Neural cell (in vitro differentiated cells): Measurements from ENCODE around the gene ZNF277. TPM values are rescaled to one million over a fixed set of nuclear protein-coding genes. Genes with fewer than 3 reads are reported as not detected.

Experiments used
- H2AFZ ChIP-seq: fragments of 200-600, 300-800 bp; sonication (generic), shearing (Covaris generic); 2 replicates; pipeline ENCODE4 v1.6.0; 2014; ENCODE audit warnings: low read depth, mild to moderate bottlenecking, antibody characterized with exemption, low read length, moderate library complexity
- H3F3A ChIP-seq: fragments of 200-600 bp; shearing (Covaris generic); 2 replicates; pipeline ENCODE4 v1.6.1; 2016; ENCODE audit warnings: mild to moderate bottlenecking, moderate library complexity, mixed read lengths, antibody characterized with exemption, low read length; ENCODE audit not compliant: insufficient read depth, poor library complexity, severe bottlenecking
- H3K27ac ChIP-seq: fragments of 200-600, 300-800 bp; sonication (generic), shearing (Covaris generic); 2 replicates; pipeline ENCODE4 v1.5.1; 2014; ENCODE audit warnings: mild to moderate bottlenecking, low read length, moderate library complexity
- H3K27me3 ChIP-seq: fragments of 300-800, 200-600 bp; sonication (generic), shearing (Covaris generic); 2 replicates; pipeline ENCODE4 v1.6.0; 2014; ENCODE audit warnings: mild to moderate bottlenecking, low read depth, low read length, moderate library complexity; ENCODE audit not compliant: insufficient read depth
- H3K36me3 ChIP-seq: fragments of 300-800, 200-600 bp; sonication (generic), shearing (Covaris generic); 2 replicates; pipeline ENCODE4 v1.5.1; 2014; ENCODE audit warnings: mild to moderate bottlenecking, antibody characterized with exemption, low read length, moderate library complexity; ENCODE audit not compliant: insufficient read depth
- H3K4me2 ChIP-seq: fragments of 300-800, 200-600 bp; sonication (generic), shearing (Covaris generic); 2 replicates; pipeline ENCODE4 v1.6.0; 2014; ENCODE audit warnings: mild to moderate bottlenecking, low read length
- H3K4me3 ChIP-seq: fragments of 300-800, 200-600 bp; sonication (generic), shearing (Covaris generic); 2 replicates; pipeline ENCODE4 v1.5.1; 2014; ENCODE audit warnings: mild to moderate bottlenecking, low read length, moderate library complexity
- H3K79me2 ChIP-seq: fragments of 200-600 bp; shearing (Covaris generic); replicated peaks from 2 replicates; pipeline ENCODE4 v1.6.0; 2014; ENCODE audit warnings: mild to moderate bottlenecking, low read length, moderate library complexity; ENCODE audit not compliant: insufficient read depth
- H3K9ac ChIP-seq: fragments of 300-800, 200-600 bp; sonication (generic), shearing (Covaris generic); 2 replicates; pipeline ENCODE4 v1.6.1; 2016; ENCODE audit warnings: mild to moderate bottlenecking, low read length, mixed read lengths
- H3K9me2 ChIP-seq: fragments of 200-600 bp; shearing (Covaris generic); 2 replicates; pipeline ENCODE4 v1.6.1; 2016; ENCODE audit warnings: mild to moderate bottlenecking, low read length, mixed read lengths; ENCODE audit not compliant: insufficient read depth
- H3K9me3 ChIP-seq: fragments of 200-600, 300-800 bp; sonication (generic), shearing (Covaris generic); 2 replicates; pipeline ENCODE4 v1.6.1; 2016; ENCODE audit warnings: mild to moderate bottlenecking, mixed run types, low read length, moderate library complexity, mixed read lengths
- H4K20me1 ChIP-seq: fragments of 200-600 bp; shearing (Covaris generic); 2 replicates; pipeline ENCODE4 v1.6.1; 2016; ENCODE audit warnings: mild to moderate bottlenecking, mixed run types; ENCODE audit not compliant: insufficient read depth
- EP300 ChIP-seq: fragments of 450-650 bp; conservative IDR thresholded peaks from 2 replicates; pipeline ENCODE4 v1.6.1; 2014; ENCODE audit warnings: antibody characterized with exemption, mild to moderate bottlenecking, moderate library complexity; ENCODE audit not compliant: poor library complexity, severe bottlenecking
- EZH2 ChIP-seq: fragments of 200-600, 300-800 bp; shearing (Covaris generic), sonication (generic); IDR thresholded peaks from 2 replicates; pipeline ENCODE4 v1.6.1; 2014; ENCODE audit warnings: antibody characterized with exemption, low read length, borderline replicate concordance, mild to moderate bottlenecking; ENCODE audit not compliant: insufficient read depth, poor library complexity, severe bottlenecking
- MXI1 ChIP-seq: fragments of 450-650 bp; conservative IDR thresholded peaks from 2 replicates; pipeline ENCODE4 v1.6.1; 2014; ENCODE audit warnings: antibody characterized with exemption, mild to moderate bottlenecking; ENCODE audit not compliant: poor library complexity, severe bottlenecking
- POLR2AphosphoS5 ChIP-seq: IDR thresholded peaks from 2 replicates; pipeline ENCODE4 v1.6.1; 2012
- RAD21 ChIP-seq: fragments of 450-650 bp; conservative IDR thresholded peaks from 2 replicates; pipeline ENCODE4 v1.6.1; 2014; ENCODE audit warnings: antibody characterized with exemption, mild to moderate bottlenecking, moderate library complexity
- SMC3 ChIP-seq: fragments of 450-650 bp; conservative IDR thresholded peaks from 2 replicates; pipeline ENCODE4 v1.6.1; 2014; ENCODE audit warnings: antibody characterized with exemption, mild to moderate bottlenecking, moderate library complexity; ENCODE audit not compliant: poor library complexity
- TAF1 ChIP-seq: IDR thresholded peaks from 2 replicates; pipeline ENCODE4 v1.6.1; 2012; ENCODE audit warnings: low read depth
- polyA plus RNA-seq: library from polyadenylated mRNA; depleted of rRNA; stranded (reverse); fragments of >200 nt; gene quantifications from 2 replicates; pipeline ENCODE4 v1.2.3, GENCODE V29; 2014
- TF ChIP-seq, protein P1 (sequence below): fragments of 450-650 bp; IDR thresholded peaks from 2 replicates; pipeline ENCODE4 v1.5.1; 2014; ENCODE audit warnings: antibody characterized with exemption, mild to moderate bottlenecking, moderate library complexity; ENCODE audit not compliant: poor library complexity, severe bottlenecking
- TF ChIP-seq, protein P2 (sequence below): IDR thresholded peaks from 2 replicates; pipeline ENCODE4 v1.6.1; 2012; ENCODE audit warnings: borderline replicate concordance

ZNF277 gene
- polyA plus RNA-seq, 1 donor from 2014 or later, result 30.0 TPM

DNA sequence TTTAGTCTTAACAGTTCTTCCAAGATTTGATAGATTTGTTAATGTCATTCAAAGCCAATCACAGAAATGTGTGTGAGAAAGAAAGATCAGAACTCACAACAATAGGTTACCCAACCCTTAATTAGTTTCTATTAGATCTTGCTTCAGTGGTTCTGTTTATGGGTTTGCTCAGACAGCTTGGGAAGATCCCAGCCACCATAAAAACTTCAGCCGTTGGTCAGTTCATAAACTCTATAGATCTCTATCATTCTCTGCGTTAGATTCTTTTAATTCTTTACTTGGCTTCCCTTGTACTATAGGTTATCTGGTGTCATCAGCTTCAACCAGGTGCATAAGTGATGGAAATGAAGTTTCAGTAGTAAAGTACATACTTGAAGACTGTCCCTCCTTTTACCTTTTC is 54.4 kb downstream of the ZNF277 start:
- H3K4me3 ChIP-seq, result no peak overlapping the region
- H3F3A ChIP-seq, result no peaks in the 10 kb centered on the region
- H4K20me1 ChIP-seq, result no peaks in the 10 kb centered on the region
- no peak overlapping the region for H2AFZ ChIP-seq
- no peaks in the 10 kb centered on the region for H3K79me2 ChIP-seq
- no peak overlapping the region for H3K4me2 ChIP-seq
- H3K27me3 ChIP-seq, result no peaks in the 10 kb centered on the region
- H3K9me3 ChIP-seq, result no peaks in the 10 kb centered on the region
- H3K27ac ChIP-seq, result no peak overlapping the region
- TF ChIP-seq, protein P1, sequence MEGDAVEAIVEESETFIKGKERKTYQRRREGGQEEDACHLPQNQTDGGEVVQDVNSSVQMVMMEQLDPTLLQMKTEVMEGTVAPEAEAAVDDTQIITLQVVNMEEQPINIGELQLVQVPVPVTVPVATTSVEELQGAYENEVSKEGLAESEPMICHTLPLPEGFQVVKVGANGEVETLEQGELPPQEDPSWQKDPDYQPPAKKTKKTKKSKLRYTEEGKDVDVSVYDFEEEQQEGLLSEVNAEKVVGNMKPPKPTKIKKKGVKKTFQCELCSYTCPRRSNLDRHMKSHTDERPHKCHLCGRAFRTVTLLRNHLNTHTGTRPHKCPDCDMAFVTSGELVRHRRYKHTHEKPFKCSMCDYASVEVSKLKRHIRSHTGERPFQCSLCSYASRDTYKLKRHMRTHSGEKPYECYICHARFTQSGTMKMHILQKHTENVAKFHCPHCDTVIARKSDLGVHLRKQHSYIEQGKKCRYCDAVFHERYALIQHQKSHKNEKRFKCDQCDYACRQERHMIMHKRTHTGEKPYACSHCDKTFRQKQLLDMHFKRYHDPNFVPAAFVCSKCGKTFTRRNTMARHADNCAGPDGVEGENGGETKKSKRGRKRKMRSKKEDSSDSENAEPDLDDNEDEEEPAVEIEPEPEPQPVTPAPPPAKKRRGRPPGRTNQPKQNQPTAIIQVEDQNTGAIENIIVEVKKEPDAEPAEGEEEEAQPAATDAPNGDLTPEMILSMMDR, result no peak
- TF ChIP-seq RAD21 (no peak), SMC3 (no peak), EP300 (no peak), EZH2 (no peak)
- TF ChIP-seq, protein P2, sequence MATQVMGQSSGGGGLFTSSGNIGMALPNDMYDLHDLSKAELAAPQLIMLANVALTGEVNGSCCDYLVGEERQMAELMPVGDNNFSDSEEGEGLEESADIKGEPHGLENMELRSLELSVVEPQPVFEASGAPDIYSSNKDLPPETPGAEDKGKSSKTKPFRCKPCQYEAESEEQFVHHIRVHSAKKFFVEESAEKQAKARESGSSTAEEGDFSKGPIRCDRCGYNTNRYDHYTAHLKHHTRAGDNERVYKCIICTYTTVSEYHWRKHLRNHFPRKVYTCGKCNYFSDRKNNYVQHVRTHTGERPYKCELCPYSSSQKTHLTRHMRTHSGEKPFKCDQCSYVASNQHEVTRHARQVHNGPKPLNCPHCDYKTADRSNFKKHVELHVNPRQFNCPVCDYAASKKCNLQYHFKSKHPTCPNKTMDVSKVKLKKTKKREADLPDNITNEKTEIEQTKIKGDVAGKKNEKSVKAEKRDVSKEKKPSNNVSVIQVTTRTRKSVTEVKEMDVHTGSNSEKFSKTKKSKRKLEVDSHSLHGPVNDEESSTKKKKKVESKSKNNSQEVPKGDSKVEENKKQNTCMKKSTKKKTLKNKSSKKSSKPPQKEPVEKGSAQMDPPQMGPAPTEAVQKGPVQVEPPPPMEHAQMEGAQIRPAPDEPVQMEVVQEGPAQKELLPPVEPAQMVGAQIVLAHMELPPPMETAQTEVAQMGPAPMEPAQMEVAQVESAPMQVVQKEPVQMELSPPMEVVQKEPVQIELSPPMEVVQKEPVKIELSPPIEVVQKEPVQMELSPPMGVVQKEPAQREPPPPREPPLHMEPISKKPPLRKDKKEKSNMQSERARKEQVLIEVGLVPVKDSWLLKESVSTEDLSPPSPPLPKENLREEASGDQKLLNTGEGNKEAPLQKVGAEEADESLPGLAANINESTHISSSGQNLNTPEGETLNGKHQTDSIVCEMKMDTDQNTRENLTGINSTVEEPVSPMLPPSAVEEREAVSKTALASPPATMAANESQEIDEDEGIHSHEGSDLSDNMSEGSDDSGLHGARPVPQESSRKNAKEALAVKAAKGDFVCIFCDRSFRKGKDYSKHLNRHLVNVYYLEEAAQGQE, result no peak
- no peaks in the 10 kb centered on the region for H3K9me2 ChIP-seq
- no peak overlapping the region for H3K9ac ChIP-seq
- H3K36me3 ChIP-seq, result no peaks in the 10 kb centered on the region

DNA sequence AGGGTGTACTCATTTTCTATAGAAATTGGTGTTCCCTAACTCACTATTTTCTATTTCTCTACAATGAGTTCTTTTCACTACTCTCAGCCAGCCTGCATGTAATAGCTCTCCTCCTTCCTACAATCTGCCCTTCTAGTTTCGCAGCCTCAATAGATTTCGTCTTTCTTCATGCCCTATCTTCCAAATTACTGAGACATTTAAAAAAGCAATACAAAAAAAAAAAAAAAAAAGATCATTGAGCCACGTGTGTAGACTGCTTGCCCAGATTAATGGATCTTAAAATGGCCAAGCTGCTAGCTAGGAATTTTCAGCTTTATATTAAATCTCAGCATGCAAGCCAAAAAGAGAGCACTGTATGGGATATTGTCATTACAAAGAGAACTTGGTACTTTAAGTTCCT is 55.5 kb downstream of the ZNF277 start:
- H3K27me3 ChIP-seq, result no peaks in the 10 kb centered on the region
- H3K9me2 ChIP-seq, result no peaks in the 10 kb centered on the region
- H3K4me2 ChIP-seq, result no peak overlapping the region
- TF ChIP-seq MXI1 (no peak), RAD21 (no peak), POLR2AphosphoS5 (no peak), EP300 (no peak), SMC3 (no peak), TAF1 (no peak), EZH2 (no peak)
- TF ChIP-seq, protein P1, result no peak
- TF ChIP-seq, protein P2, result no peak
- H3F3A ChIP-seq, result no peaks in the 10 kb centered on the region
- no peak overlapping the region for H3K9ac ChIP-seq
- H3K27ac ChIP-seq, result no peak overlapping the region
- no peaks in the 10 kb centered on the region for H3K36me3 ChIP-seq
- no peaks in the 10 kb centered on the region for H3K9me3 ChIP-seq
- no peak overlapping the region for H2AFZ ChIP-seq
- H3K4me3 ChIP-seq, result no peak overlapping the region
- no peaks in the 10 kb centered on the region for H4K20me1 ChIP-seq
- no peaks in the 10 kb centered on the region for H3K79me2 ChIP-seq
